ENCODE results near the gene PARP6.

PARP6 gene

DNA sequence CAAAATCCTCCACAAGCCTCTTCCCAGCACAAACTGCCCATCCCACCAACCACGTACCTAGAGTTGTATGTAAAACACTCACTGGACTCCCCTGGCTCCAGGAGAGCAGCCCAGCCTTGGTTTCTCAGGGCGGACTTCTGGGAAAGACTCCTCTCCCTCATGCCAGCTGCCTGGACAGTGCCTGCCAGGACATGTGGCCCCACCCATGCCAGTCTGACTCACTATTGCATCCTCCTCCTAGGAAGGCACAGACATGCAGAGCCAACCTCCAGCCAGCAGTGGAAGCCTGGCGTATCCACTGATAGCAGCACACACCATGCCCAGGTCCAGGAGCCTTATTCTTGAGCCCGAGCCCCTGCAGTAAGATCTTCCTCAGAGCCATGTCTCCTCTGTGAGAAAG lies 50.0 kb downstream of the PARP6 start:
- TF ChIP-seq POLR2A (IDR thresholded peaks at IDR 0.05; ENCODE audit: extremely low read depth, insufficient read length), result no peak
- TF ChIP-seq, protein P1, sequence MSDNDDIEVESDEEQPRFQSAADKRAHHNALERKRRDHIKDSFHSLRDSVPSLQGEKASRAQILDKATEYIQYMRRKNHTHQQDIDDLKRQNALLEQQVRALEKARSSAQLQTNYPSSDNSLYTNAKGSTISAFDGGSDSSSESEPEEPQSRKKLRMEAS (IDR thresholded peaks at IDR 0.05; ENCODE audit: low read depth, low read length), result no peak
- TF ChIP-seq, protein P2, sequence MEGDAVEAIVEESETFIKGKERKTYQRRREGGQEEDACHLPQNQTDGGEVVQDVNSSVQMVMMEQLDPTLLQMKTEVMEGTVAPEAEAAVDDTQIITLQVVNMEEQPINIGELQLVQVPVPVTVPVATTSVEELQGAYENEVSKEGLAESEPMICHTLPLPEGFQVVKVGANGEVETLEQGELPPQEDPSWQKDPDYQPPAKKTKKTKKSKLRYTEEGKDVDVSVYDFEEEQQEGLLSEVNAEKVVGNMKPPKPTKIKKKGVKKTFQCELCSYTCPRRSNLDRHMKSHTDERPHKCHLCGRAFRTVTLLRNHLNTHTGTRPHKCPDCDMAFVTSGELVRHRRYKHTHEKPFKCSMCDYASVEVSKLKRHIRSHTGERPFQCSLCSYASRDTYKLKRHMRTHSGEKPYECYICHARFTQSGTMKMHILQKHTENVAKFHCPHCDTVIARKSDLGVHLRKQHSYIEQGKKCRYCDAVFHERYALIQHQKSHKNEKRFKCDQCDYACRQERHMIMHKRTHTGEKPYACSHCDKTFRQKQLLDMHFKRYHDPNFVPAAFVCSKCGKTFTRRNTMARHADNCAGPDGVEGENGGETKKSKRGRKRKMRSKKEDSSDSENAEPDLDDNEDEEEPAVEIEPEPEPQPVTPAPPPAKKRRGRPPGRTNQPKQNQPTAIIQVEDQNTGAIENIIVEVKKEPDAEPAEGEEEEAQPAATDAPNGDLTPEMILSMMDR (IDR thresholded peaks at IDR 0.05; ENCODE audit: low read depth, low read length), result no peak
- no peak for TF ChIP-seq MYC (IDR thresholded peaks at IDR 0.05; ENCODE audit: low read depth, low read length)
- no peak overlapping the region for H3K4me3 ChIP-seq (ENCODE audit: low read depth, low read length)
- no peak for DNase-seq (ENCODE audit: low read depth)

DNA sequence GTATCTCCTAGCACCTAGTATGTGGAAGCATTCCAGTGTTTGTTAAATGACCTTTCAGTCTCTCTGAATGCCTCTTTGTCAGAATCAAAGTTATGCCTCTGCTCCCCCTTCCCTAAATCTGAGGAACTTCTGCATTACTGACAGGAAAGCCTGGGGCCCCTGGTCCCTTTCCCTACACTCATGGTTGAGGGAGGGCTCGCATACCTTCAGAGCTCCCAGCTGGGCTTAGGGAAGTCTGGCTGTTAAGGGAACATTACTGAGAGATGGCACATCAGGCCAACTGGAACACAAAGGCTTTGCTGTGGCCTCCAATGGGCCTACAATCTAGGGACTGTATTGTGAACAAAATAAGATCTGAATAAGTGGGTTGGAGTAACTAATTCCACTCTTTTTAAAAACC lies 51.7 kb downstream of the PARP6 start:
- no peak overlapping the region for H3K4me3 ChIP-seq (ENCODE audit: low read depth, low read length)

DNA sequence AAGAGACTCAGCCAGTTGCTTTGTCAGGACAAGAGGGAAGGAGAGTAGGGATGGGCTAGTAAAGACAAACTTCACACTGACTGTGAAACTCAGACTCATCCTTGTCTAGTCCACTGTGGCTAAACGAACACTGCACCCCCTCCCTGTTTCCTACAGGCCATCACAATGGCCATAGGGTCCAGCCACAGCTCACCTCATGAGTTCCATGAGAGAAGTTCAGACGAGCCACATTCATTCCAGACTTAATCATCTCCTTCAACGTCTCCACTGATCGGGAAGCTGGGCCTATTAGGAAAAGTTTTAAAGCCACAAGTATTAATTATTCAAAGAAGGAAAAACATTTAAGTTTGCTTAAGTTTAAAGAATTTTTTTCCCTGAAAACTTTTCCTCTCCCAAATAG lies 55.1 kb downstream of the PARP6 start:
- DNase-seq (ENCODE audit: low read depth), result no peak
- TF ChIP-seq POLR2A (IDR thresholded peaks at IDR 0.05; ENCODE audit: extremely low read depth, insufficient read length), result no peak
- no peak for TF ChIP-seq MYC (IDR thresholded peaks at IDR 0.05; ENCODE audit: low read depth, low read length)
- TF ChIP-seq, protein P1 (IDR thresholded peaks at IDR 0.05; ENCODE audit: low read depth, low read length), result no peak
- TF ChIP-seq, protein P2 (IDR thresholded peaks at IDR 0.05; ENCODE audit: low read depth, low read length), result no peak
- H3K4me3 ChIP-seq (ENCODE audit: low read depth, low read length), result no peak overlapping the region

More for the DNA sequence above, 51.7 kb downstream of the PARP6 start:
- no peak for DNase-seq (ENCODE audit: low read depth)
- TF ChIP-seq, protein P2 (IDR thresholded peaks at IDR 0.05; ENCODE audit: low read depth, low read length), result no peak
- TF ChIP-seq MYC (IDR thresholded peaks at IDR 0.05; ENCODE audit: low read depth, low read length) (no peak), POLR2A (IDR thresholded peaks at IDR 0.05; ENCODE audit: extremely low read depth, insufficient read length) (no peak)
- TF ChIP-seq, protein P1 (IDR thresholded peaks at IDR 0.05; ENCODE audit: low read depth, low read length), result no peak

DNA sequence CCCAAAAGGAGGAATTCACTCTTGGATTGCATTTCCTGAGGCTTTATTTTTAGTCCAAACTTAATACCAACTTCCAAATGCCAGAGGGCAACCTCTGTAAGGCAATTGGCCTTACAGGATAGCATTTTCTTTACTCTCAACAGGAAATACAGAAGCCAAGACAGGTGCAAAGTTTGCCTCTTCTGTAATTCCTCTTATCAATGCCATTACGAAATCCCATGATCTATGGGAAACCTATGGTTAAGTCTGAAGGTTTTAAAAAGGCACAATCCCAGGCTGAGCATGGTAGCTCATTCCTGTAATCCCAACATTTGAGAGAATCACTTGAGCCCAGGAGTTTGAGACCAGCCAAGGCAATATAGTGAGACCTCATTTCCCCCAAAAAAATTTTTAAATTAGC lies 56.3 kb downstream of the PARP6 start:
- DNase-seq (ENCODE audit: low read depth), result no peak
- H3K4me3 ChIP-seq (ENCODE audit: low read depth, low read length), result no peak overlapping the region
- TF ChIP-seq POLR2A (IDR thresholded peaks at IDR 0.05; ENCODE audit: extremely low read depth, insufficient read length), result no peak
- TF ChIP-seq, protein P2 (IDR thresholded peaks at IDR 0.05; ENCODE audit: low read depth, low read length), result no peak
- TF ChIP-seq, protein P1 (IDR thresholded peaks at IDR 0.05; ENCODE audit: low read depth, low read length), result no peak

DNA sequence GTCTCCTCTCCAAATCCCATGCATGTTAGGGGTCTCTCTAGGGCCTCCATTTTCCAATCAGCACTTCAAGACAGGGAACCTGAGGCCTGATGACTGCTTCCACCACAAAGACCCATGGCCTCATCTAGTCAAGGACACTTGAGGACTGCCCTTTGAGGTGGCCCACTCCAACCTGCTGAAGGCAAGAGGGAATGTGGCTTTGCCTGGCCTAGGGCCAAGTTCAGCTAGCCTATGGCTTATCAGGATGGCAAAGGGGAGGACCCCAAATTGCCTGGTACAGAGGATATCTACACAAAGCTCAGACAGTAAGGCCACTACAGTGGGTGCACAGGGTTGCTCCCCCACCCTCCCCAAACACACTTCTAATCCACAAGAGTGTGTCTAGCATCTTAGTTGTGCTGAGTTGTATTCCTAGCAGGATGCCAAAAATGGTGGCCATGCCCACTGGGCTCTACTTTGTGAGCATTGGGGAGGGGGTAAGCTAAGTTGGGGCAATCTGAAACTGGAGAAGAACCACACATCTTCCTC lies 64.7 kb downstream of the PARP6 start:
- DNase-seq (ENCODE audit: low read depth), result no peak
- TF ChIP-seq, protein P2 (IDR thresholded peaks at IDR 0.05; ENCODE audit: low read depth, low read length), result no peak
- no peak for TF ChIP-seq MYC (IDR thresholded peaks at IDR 0.05; ENCODE audit: low read depth, low read length)
- no peak overlapping the region for H3K4me3 ChIP-seq (ENCODE audit: low read depth, low read length)

DNA sequence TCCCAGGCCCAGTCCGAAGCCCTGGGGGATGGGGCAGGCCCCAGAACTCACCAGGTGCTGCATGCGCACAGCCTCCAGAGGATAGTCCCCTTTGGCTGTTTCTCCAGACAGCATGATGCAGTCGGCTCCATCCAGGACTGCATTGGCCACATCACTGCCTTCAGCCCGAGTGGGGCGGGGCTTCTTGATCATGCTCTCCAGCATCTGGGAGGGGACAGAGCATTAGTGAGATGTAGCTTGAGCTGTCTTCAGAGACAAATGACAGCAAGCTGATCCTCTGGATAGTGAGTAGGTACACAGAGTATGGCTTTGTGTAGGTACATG lies 65.7 kb downstream of the PARP6 start:
- no peak for DNase-seq (ENCODE audit: low read depth)
- no peak overlapping the region for H3K4me3 ChIP-seq (ENCODE audit: low read depth, low read length)
- TF ChIP-seq MYC (IDR thresholded peaks at IDR 0.05; ENCODE audit: low read depth, low read length) (no peak), POLR2A (IDR thresholded peaks at IDR 0.05; ENCODE audit: extremely low read depth, insufficient read length) (no peak)
- TF ChIP-seq, protein P2 (IDR thresholded peaks at IDR 0.05; ENCODE audit: low read depth, low read length), result no peak
- TF ChIP-seq, protein P1 (IDR thresholded peaks at IDR 0.05; ENCODE audit: low read depth, low read length), result no peak
